Right lobe of liver (tissue), 6 donors: ENCODE measurements around the gene LHX4. TPM values are rescaled to one million over a fixed set of nuclear protein-coding genes. Genes with fewer than 3 reads are reported as not detected.
A peak's percentile ranks its signal among the peaks of the same experiment; 100 is the strongest.

Experiments
- ATAC-seq, 4 donors: fragments of 200-7000 bp; cut with Tn5 transposase; one replicate each; pipeline ENCODE4 v1.9.1; 2020; ENCODE audit warnings: mild to moderate bottlenecking in 4 of 4, moderate library complexity in 4 of 4
- DNase-seq, 3 donors: peaks; one replicate each; pipeline ENCODE4 v3.0.0-alpha.2; 2020
- H3K27ac ChIP-seq, 3 donors: fragments of 200-600 bp; one replicate each; pipeline ENCODE4 v1.8.0; 2022
- H3K27me3 ChIP-seq, 2 donors: fragments of 200-600 bp; one replicate each; pipeline ENCODE4 v1.8.0; 2022
- H3K36me3 ChIP-seq, 4 donors: fragments of 200-600 bp; sonication (generic) in 1 of 4; one replicate each; pipeline versions ENCODE4 v1.5.1 to v1.8.0; 2017 to 2022; ENCODE audit warnings: control low read depth in 1 of 4
- H3K4me1 ChIP-seq, 4 donors: fragments of 200-600 bp; sonication (generic) in 1 of 4; one replicate each; pipeline versions ENCODE4 v1.5.1 to v1.8.0; 2017 to 2022; ENCODE audit warnings: control low read depth in 1 of 4
- H3K4me3 ChIP-seq, 3 donors: fragments of 200-600 bp; one replicate each; pipeline ENCODE4 v1.8.0; 2022
- H3K9me3 ChIP-seq, 4 donors: fragments of 200-600 bp; sonication (generic) in 1 of 4; one replicate each; pipeline versions ENCODE4 v1.5.1 to v1.8.0; 2017 to 2022; ENCODE audit warnings: control low read depth in 1 of 4
- POLR2A ChIP-seq: fragments of 450-650 bp; IDR thresholded peaks from one replicate; pipeline ENCODE4 v1.6.1; 2017; ENCODE audit warnings: antibody characterized with exemption, mild to moderate bottlenecking
- WGBS: methylation state at CpG from one replicate; pipeline ENCODE4 v1.1.6; 2018; ENCODE audit warnings: low coverage, low lambda C conversion rate; ENCODE audit not compliant: insufficient coverage; ENCODE audit errors: missing lambda C conversion rate; 5-methylcytosine and 5-hydroxymethylcytosine counted together
- intact Hi-C, 2 donors: fragments of 100-400 bp; cut with DNase I; formaldehyde crosslinking; loops; one replicate each; pipeline versions ENCODE4 v1.11.2 to v1.14.1; 2022
- total RNA-seq, 6 experiments: library from RNA; depleted of rRNA in 2 of 6; stranded (reverse); fragments of >200 nt in 2 of 6; fragmentation: NEBNext Ultra II Directional in 3 of 6; extraction: Animal tissue kit (Norgen Biotek cat#: 25700) in 3 of 6; gene quantifications; one replicate each; pipeline versions ENCODE4 v1.1.0 to v1.2.4, GENCODE V29; 2016 to 2023
- TF ChIP-seq, protein P1 (sequence below), 4 donors: fragments of 200-600 bp in 3 of 4; fragments of 450-650 bp in 1 of 4; IDR thresholded peaks; one replicate each; pipeline versions ENCODE4 v1.5.1 to v1.8.0; 2016 to 2022; ENCODE audit warnings: antibody characterized with exemption in 4 of 4, mild to moderate bottlenecking in 2 of 4
- donor health status: DM: no; HTN: yes; CAD: no.
- donor health status: DM: no; HTN: no; CAD: no.
- donor health status: DM: no; HTN: no; CAD: no.
- donor health status: DM: no; HTN: yes; CAD: no.
- donor health status: DM: no; HTN: yes; CAD: no.

The LHX4 gene
- total RNA-seq, 6 experiments from 2014 or later, result not detected

DNA sequence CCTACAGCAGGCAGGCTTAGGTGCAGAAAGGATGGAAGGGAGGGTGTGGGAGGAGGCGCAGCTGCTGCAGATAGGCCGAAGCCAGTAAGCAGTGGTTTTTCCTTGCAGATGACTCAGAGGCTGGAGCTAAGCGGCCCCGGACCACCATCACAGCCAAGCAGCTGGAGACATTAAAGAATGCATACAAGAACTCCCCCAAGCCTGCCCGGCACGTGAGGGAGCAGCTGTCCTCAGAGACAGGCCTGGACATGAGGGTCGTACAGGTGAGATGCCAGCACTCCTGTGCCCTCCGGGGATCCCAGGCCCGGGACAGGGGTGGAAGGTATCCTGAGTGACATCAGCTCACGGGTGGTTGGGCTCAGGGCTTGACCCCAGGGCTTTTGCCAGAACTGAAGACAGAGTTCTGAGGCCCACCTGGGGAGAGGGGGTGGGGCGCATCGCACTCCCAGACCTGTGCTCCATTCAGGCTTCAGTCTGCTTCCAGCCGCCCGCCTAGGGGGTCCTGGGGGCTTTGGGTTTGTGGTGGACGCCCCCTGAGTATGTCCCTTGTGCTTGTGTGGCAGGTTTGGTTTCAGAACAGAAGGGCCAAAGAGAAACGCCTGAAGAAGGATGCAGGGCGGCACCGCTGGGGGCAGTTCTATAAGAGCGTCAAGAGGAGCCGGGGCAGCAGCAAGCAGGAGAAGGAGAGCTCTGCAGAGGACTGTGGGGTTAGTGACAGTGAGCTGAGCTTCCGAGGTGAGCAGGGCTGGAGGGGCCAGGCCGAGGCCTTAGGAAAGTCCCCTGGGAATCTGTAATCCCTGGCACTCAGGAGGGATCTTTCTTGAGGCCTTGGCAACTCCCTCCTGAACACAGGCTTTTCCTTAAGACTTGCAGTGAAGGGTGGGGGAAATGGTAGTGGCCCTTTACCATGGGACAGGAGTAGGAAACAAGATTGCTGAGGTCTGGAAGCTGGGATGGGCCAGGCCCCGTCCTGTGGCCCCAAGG is 41.5 kb downstream of the LHX4 start:
- 91% methylated on average over 7 of the region's 23 CpGs for WGBS
- H3K4me3 ChIP-seq, result no peak overlapping the region
- H3K27ac ChIP-seq, result no peak overlapping the region
- H3K27me3 ChIP-seq, result no peaks in the 10 kb centered on the region
- peaks cover 0 to 13% (median 5%) of the 10 kb centered on the region in 4 donors for H3K4me1 ChIP-seq
- no peaks in the 10 kb centered on the region for H3K9me3 ChIP-seq
- H3K36me3 ChIP-seq, result no peaks in the 10 kb centered on the region
- ATAC-seq (no peak), DNase-seq (peak in 2 of 3 donors; percentile 43 to 50)
- TF ChIP-seq, protein P1, sequence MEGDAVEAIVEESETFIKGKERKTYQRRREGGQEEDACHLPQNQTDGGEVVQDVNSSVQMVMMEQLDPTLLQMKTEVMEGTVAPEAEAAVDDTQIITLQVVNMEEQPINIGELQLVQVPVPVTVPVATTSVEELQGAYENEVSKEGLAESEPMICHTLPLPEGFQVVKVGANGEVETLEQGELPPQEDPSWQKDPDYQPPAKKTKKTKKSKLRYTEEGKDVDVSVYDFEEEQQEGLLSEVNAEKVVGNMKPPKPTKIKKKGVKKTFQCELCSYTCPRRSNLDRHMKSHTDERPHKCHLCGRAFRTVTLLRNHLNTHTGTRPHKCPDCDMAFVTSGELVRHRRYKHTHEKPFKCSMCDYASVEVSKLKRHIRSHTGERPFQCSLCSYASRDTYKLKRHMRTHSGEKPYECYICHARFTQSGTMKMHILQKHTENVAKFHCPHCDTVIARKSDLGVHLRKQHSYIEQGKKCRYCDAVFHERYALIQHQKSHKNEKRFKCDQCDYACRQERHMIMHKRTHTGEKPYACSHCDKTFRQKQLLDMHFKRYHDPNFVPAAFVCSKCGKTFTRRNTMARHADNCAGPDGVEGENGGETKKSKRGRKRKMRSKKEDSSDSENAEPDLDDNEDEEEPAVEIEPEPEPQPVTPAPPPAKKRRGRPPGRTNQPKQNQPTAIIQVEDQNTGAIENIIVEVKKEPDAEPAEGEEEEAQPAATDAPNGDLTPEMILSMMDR (IDR thresholded peaks at IDR 0.05), result no peak
- no peak for TF ChIP-seq POLR2A
- intact Hi-C loops, result no loop called here

DNA sequence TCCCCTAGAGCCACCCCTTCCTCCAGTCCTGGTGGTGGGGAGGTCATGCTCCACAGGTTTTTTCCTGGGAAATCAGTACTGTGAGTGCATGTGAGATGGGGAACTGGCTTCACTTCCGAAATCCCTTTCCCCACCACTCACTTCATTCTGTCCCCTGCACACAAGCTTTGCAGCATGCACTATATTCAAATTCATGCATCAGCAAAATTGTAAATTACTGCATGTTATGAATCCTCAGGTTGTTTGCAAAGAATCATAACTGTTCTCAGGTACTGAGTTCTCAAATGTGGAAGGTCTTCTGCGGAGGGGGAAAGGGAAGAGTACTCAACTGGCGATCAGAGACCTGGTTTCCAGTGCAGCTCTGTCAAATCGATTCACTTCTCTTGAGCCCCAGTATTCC is 42.3 kb downstream of the LHX4 start:
- H3K4me3 ChIP-seq, result no peak overlapping the region
- peaks cover 0 to 13% (median 5%) of the 10 kb centered on the region in 4 donors for H3K4me1 ChIP-seq
- H3K36me3 ChIP-seq, result no peaks in the 10 kb centered on the region
- no peaks in the 10 kb centered on the region for H3K27me3 ChIP-seq
- intact Hi-C loops, result no loop called here
- DNase-seq (no peak), ATAC-seq (no peak)
- no peak overlapping the region for H3K27ac ChIP-seq
- H3K9me3 ChIP-seq, result no peaks in the 10 kb centered on the region
- 85% methylated on average over 3 of the region's 4 CpGs for WGBS
- TF ChIP-seq, protein P1 (IDR thresholded peaks at IDR 0.05), result no peak
- no peak for TF ChIP-seq POLR2A

DNA sequence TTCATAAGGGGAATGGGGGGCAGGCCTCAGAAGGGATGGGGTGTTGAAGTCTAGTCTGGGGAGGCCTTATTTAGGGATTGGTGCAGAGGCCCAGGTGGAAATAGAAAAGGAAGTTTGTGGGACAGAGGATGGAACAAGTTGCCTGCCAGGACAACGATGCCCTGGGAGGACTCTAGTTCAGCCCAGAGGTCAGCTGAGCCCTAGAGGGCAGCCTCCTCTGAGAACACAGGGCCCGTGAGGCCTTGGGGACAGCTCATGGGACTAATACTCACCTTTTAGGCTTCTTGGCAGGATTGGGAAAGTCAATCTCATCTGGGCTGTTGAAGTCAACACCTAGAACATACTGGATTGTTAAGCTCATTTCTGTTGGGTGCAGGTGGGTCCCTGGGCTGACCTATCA is 43.0 kb downstream of the LHX4 start:
- peaks cover 0 to 13% (median 5%) of the 10 kb centered on the region in 4 donors for H3K4me1 ChIP-seq
- TF ChIP-seq, protein P1 (IDR thresholded peaks at IDR 0.05), result no peak
- no peaks in the 10 kb centered on the region for H3K9me3 ChIP-seq
- ATAC-seq (no peak), DNase-seq (peak in 2 of 3 donors; percentile 25 to 42)
- intact Hi-C loops, result no loop called here
- H3K4me3 ChIP-seq, result no peak overlapping the region
- H3K36me3 ChIP-seq, result no peaks in the 10 kb centered on the region
- 100% methylated on average over 1 of the region's 2 CpGs for WGBS
- no peaks in the 10 kb centered on the region for H3K27me3 ChIP-seq
- H3K27ac ChIP-seq, result no peak overlapping the region

DNA sequence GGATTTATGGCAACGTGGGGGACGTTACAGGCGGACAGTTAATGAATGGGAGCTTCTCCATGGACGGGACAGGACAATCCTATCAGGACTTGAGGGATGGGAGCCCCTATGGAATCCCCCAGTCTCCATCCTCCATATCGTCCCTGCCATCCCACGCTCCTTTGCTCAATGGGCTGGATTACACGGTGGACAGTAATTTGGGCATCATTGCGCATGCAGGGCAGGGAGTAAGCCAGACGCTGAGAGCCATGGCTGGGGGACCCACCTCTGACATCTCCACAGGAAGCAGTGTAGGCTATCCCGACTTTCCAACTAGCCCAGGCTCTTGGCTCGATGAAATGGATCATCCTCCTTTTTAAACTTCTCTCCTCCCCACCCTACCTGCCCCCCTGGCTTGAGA is 44.2 kb downstream of the LHX4 start:
- no peaks in the 10 kb centered on the region for H3K36me3 ChIP-seq
- H3K4me3 ChIP-seq, result no peak overlapping the region
- ATAC-seq (no peak), DNase-seq (peak in 2 of 3 donors; percentile 29 to 32)
- intact Hi-C loops, result no loop called here
- H3K27ac ChIP-seq, result no peak overlapping the region
- H3K27me3 ChIP-seq, result no peaks in the 10 kb centered on the region
- peaks cover 0 to 13% (median 5%) of the 10 kb centered on the region in 4 donors for H3K4me1 ChIP-seq
- TF ChIP-seq, protein P1 (IDR thresholded peaks at IDR 0.05), result no peak
- no peak for TF ChIP-seq POLR2A
- H3K9me3 ChIP-seq, result no peaks in the 10 kb centered on the region
- WGBS, result 94% methylated on average over 3 of the region's 11 CpGs
